ENCODE results near the gene HDAC7. TPM values are rescaled to one million over a fixed set of nuclear protein-coding genes. Genes with fewer than 3 reads are reported as not detected.
"Not testable (repeated sequence)": the region's sequence is repeated elsewhere in the genome, so short reads cannot be mapped to it uniquely, and the experiment has no call there.

HDAC7 gene
- total and polyA plus RNA-seq, 4 donors: 49.3 to 119 (median 69.7) TPM

DNA sequence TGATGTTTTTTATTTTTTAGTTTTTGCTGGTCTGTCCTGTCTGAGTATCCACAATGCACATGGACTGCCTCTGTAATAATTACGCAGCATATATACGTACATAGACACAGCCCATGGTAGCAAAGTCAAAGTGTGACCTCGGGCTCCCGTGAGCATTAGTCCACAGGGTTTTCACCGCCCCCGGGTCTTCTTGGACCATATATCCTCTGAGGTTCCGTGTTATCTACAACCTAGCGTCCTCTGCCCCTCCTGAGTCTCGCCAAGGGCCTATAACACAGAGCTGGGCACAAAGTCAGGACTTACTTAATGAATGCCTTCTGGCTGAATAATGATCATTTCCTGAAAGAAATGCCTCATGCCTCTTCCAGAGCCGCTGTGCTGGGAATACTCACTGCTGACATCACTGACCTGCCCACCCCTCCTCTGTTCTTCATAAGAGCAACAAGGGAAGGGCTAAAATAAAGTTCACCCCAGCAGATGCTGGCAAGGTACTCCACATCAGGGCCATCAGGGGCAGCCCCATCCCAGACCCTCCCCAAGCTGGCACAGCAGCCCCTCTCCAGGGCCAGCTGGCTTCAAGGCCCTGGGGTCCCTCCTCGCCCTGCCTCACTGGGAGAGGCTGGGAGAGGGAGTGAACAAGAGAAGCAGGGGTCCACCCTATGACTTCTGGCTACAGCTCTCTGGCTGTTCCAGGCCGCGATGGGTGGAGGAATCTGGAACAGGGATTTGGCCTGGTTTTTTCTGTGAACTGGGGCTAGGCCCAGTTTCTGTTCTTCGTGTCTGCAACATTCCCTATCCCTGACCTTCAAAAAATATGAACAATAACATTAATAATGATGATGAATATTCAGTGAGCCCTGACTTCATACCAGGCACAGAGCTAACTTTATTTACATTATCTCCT, 7.9 kb downstream of the HDAC7 start:
- no peaks in the 10 kb centered on the region for H3K36me3 ChIP-seq (ENCODE audit: control insufficient read depth in 4 of 4, insufficient read depth in 4 of 4, low read length in 4 of 4)
- ATAC-seq (ENCODE audit: insufficient read depth, low FRiP score) (peak; percentile 7), DNase-seq (peak in 2 of 3 donors; percentile 35 to 41)
- peak overlapping the region; percentile 95 to 96 for H3K27ac ChIP-seq (ENCODE audit: low read depth in 1 of 2, low read length in 1 of 2)
- H3K27me3 ChIP-seq (ENCODE audit: control insufficient read depth in 3 of 3, insufficient read depth in 3 of 3, low read length in 2 of 3): no peaks in the 10 kb centered on the region
- WGBS, 2 donors: 46 to 63% methylated on average over 14 of the region's 14 CpGs
- TF ChIP-seq, protein P1, sequence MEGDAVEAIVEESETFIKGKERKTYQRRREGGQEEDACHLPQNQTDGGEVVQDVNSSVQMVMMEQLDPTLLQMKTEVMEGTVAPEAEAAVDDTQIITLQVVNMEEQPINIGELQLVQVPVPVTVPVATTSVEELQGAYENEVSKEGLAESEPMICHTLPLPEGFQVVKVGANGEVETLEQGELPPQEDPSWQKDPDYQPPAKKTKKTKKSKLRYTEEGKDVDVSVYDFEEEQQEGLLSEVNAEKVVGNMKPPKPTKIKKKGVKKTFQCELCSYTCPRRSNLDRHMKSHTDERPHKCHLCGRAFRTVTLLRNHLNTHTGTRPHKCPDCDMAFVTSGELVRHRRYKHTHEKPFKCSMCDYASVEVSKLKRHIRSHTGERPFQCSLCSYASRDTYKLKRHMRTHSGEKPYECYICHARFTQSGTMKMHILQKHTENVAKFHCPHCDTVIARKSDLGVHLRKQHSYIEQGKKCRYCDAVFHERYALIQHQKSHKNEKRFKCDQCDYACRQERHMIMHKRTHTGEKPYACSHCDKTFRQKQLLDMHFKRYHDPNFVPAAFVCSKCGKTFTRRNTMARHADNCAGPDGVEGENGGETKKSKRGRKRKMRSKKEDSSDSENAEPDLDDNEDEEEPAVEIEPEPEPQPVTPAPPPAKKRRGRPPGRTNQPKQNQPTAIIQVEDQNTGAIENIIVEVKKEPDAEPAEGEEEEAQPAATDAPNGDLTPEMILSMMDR (IDR thresholded peaks at IDR 0.05; ENCODE audit: control extremely low read depth, extremely low read depth): no peak
- H3K4me3 ChIP-seq: no peak overlapping the region
- H3K9ac ChIP-seq (ENCODE audit: insufficient read depth in 1 of 2, low read length in 2 of 2): peak overlapping the region; percentile 21 to 87
- H3K4me1 ChIP-seq (ENCODE audit: control insufficient read depth in 5 of 5, insufficient read depth in 5 of 5, low read length in 5 of 5): peaks cover 24 to 63% (median 53%) of the 10 kb centered on the region in 5 donors
- no peaks in the 10 kb centered on the region for H3K9me3 ChIP-seq (ENCODE audit: control insufficient read depth in 4 of 4, insufficient read depth in 3 of 4, low read length in 3 of 4)

DNA sequence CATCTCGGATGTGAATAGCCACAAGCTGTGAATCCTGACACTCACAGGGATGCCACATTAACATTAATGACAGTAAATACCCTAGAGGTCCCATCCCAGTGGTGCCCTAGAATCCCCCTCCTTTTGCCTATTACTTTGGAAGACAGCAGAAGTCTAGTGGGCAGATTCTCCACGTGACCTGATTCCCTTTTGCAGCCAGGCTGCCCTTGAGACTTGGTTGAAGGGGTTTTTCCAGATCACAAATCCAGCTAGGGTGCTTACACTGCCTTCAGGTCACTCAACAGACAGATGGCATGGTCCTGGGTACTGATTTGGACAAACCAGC, 8.7 kb downstream of the HDAC7 start:
- H3K27me3 ChIP-seq (ENCODE audit: control insufficient read depth in 3 of 3, insufficient read depth in 3 of 3, low read length in 2 of 3): no peaks in the 10 kb centered on the region
- no peak for DNase-seq
- TF ChIP-seq, protein P1 (IDR thresholded peaks at IDR 0.05; ENCODE audit: control extremely low read depth, extremely low read depth): no peak
- H3K4me3 ChIP-seq: no peak overlapping the region
- 40 to 46% methylated on average over 2 of the region's 2 CpGs for WGBS, 2 donors
- peak overlapping the region; percentile 85 to 95 for H3K27ac ChIP-seq (ENCODE audit: low read depth in 1 of 2, low read length in 1 of 2)
- peak overlapping the region in 1 of 2 donors; percentile 38 for H3K9ac ChIP-seq (ENCODE audit: insufficient read depth in 1 of 2, low read length in 2 of 2)
- ATAC-seq (ENCODE audit: insufficient read depth, low FRiP score): no peak
- no peaks in the 10 kb centered on the region for H3K9me3 ChIP-seq (ENCODE audit: control insufficient read depth in 4 of 4, insufficient read depth in 3 of 4, low read length in 3 of 4)
- no peaks in the 10 kb centered on the region for H3K36me3 ChIP-seq (ENCODE audit: control insufficient read depth in 4 of 4, insufficient read depth in 4 of 4, low read length in 4 of 4)
- H3K4me1 ChIP-seq (ENCODE audit: control insufficient read depth in 5 of 5, insufficient read depth in 5 of 5, low read length in 5 of 5): peaks cover 24 to 61% (median 53%) of the 10 kb centered on the region in 5 donors

DNA sequence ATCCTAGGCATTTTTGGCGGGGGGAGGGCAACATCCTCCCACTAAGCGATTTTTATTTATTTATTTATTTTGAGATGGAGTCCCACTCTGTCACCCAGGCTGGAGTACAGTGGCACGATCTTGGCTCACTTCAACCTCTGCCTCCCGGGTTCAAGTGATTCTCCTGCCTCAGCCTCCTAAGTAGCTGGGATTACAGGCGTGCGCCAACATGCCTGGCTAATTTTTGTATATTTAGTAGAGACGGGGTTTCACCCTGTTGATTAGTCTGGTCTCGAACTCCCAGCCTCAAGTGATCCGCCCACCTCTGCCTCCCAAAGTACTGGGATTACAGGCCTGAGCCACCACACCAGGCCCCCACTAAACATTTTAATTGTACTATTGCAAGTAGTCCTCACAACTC, 10.2 kb downstream of the HDAC7 start:
- 76 to 82% methylated on average over 9 of the region's 9 CpGs for WGBS, 2 donors
- peak overlapping the region in 1 of 2 donors; percentile 85 for H3K27ac ChIP-seq (ENCODE audit: low read depth in 1 of 2, low read length in 1 of 2)
- H3K27me3 ChIP-seq (ENCODE audit: control insufficient read depth in 3 of 3, insufficient read depth in 3 of 3, low read length in 2 of 3); ATAC-seq (ENCODE audit: insufficient read depth, low FRiP score); H3K4me3 ChIP-seq; H3K9ac ChIP-seq (ENCODE audit: insufficient read depth in 1 of 2, low read length in 2 of 2); DNase-seq; H3K36me3 ChIP-seq (ENCODE audit: control insufficient read depth in 4 of 4, insufficient read depth in 4 of 4, low read length in 4 of 4); H3K9me3 ChIP-seq (ENCODE audit: control insufficient read depth in 4 of 4, insufficient read depth in 3 of 4, low read length in 3 of 4): not testable (repeated sequence)
- H3K4me1 ChIP-seq (ENCODE audit: control insufficient read depth in 5 of 5, insufficient read depth in 5 of 5, low read length in 5 of 5): peaks cover 27 to 64% (median 59%) of the 10 kb centered on the region in 5 donors

DNA sequence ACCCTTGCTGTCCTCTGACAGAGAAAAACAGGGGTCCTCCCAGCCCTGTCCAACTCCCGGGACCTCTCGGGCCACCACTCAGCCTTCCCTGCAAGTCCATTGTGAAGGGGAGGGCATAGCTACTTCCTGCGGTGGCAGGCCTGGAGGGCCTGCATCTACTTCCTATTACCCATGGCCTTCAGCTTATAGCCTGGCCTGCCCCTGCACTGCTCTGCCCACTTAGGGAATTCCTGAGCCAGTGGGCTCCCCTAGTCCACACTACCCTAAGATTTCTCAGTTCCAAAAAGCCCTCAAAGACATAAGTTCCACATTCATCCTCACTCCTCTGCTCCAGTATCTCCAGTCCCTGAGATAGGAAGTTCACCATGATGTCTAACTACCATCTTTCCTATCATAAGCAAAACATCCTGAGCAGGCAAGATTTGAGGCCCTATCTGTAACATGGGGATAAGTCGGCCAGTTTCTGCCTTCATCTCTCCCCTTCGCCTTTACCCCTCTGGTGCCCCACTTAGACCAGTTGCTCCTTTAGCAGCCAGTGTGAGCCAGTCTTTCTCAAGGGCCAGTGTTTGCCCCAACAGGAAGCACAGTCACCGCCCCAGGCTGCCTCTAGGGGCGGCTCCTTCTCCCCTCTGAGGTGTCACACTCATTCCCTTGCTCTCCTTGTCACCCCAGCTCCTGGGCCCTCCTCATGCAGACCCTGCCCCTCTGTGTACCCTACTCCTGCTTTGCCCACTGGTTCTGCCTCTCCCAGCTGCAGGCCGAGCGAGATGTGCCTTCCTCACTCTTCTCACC, 10.9 kb downstream of the HDAC7 start:
- H3K4me1 ChIP-seq (ENCODE audit: control insufficient read depth in 5 of 5, insufficient read depth in 5 of 5, low read length in 5 of 5): peaks cover 27 to 63% (median 54%) of the 10 kb centered on the region in 5 donors
- no peaks in the 10 kb centered on the region for H3K9me3 ChIP-seq (ENCODE audit: control insufficient read depth in 4 of 4, insufficient read depth in 3 of 4, low read length in 3 of 4)
- no peak overlapping the region for H3K4me3 ChIP-seq
- H3K27me3 ChIP-seq (ENCODE audit: control insufficient read depth in 3 of 3, insufficient read depth in 3 of 3, low read length in 2 of 3): no peaks in the 10 kb centered on the region
- H3K9ac ChIP-seq (ENCODE audit: insufficient read depth in 1 of 2, low read length in 2 of 2): no peak overlapping the region
- no peak for DNase-seq
- peaks cover 0 to 7% (median 0%) of the 10 kb centered on the region in 4 donors for H3K36me3 ChIP-seq (ENCODE audit: control insufficient read depth in 4 of 4, insufficient read depth in 4 of 4, low read length in 4 of 4)
- WGBS, 2 donors: 28 to 37% methylated on average over 9 of the region's 9 CpGs
- TF ChIP-seq, protein P1 (IDR thresholded peaks at IDR 0.05; ENCODE audit: control extremely low read depth, extremely low read depth): no peak
- ATAC-seq (ENCODE audit: insufficient read depth, low FRiP score): no peak
- peak overlapping the region; percentile 76 to 91 for H3K27ac ChIP-seq (ENCODE audit: low read depth in 1 of 2, low read length in 1 of 2)
